GM19035 (cell line): ENCODE data around the gene UGT2B7.

ENCODE experiments used
- ATAC-seq: cut with Tn5 transposase; IDR thresholded peaks from one replicate; pipeline ENCODE4 v1.9.1; 2021; ENCODE audit not compliant: unreplicated experiment

The UGT2B7 gene

DNA sequence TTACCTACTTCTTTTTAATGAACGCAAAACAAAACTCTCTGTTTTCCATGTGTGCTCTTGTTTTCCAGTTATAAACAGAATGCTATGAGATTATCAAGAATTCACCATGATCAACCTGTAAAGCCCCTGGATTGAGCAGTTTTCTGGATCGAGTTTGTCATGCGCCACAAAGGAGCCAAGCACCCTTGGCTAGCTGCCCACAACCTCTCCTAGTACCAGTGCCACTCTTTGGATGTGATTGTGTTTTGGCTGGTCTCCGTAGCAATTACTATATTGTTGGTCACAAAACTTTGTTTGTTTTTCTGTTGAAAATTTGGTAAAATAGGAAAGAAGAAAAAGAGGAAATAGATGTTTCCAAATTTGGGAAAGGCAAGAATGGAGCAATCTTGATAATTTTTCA is 51.1 kb downstream of the UGT2B7 start:
- no peak for ATAC-seq

DNA sequence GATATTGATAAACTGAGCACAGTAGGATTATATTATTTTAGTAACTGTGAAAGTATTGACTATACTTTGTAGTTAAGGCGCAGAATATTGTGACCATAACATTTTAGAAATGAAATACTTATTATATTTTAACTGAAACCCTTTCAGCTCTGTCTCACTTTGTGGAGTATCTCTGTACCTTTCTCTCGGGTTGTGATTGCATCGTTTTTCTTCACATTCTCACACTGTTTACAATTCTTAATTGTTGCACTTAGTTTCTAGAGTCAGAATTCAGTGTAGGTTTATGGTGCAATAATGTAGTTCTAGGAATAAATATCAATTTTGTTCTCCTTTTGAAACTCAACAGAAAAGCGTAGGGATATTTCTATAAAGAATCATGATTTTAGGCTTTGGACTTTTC is 57.7 kb downstream of the UGT2B7 start:
- ATAC-seq, result no peak

GRCh38 chr4:69156913-69157312 is 60.6 kb downstream of the UGT2B7 start:
- no peak for ATAC-seq
